Bronchial epithelial cell (primary cell): ENCODE results near the gene RBM44. TPM values are rescaled to one million over a fixed set of nuclear protein-coding genes. Genes with fewer than 3 reads are reported as not detected.

Experiments used
- DNase-seq: peaks from one replicate; pipeline ENCODE4 v3.0.0-alpha.2; 2010; ENCODE audit warnings: low read depth
- FAIRE-seq: peaks from 2 replicates; lab custom pipeline; 2011; peaks lifted over from hg19 to GRCh38; lab: Jason Lieb, UNC
- H3K27me3 ChIP-seq: 2 replicates; pipeline ENCODE4 v1.5.1; 2011; ENCODE audit warnings: low read length; ENCODE audit not compliant: control insufficient read depth, insufficient read depth
- H3K36me3 ChIP-seq: 2 replicates; pipeline ENCODE4 v1.5.1; 2011; ENCODE audit warnings: low read length; ENCODE audit not compliant: control insufficient read depth, insufficient read depth
- H3K4me3 ChIP-seq: 2 replicates; pipeline ENCODE4 v1.5.1; 2011; ENCODE audit warnings: mild to moderate bottlenecking, low read depth, low read length, control low read depth
- total RNA-seq: library from RNA; depleted of rRNA; stranded (reverse); fragments of >200 nt; gene quantifications from 2 replicates; pipeline ENCODE4 v1.2.1, GENCODE V29; 2014
- TF ChIP-seq, protein P1 (sequence below): IDR thresholded peaks from 2 replicates; pipeline ENCODE4 v1.5.1; 2011; ENCODE audit warnings: mild to moderate bottlenecking, moderate library complexity, low read length, control low read depth, inconsistent platforms; ENCODE audit not compliant: insufficient read depth, severe bottlenecking

Gene RBM44
- total RNA-seq, 1 donor from 2014 or later: 0.26 TPM

DNA sequence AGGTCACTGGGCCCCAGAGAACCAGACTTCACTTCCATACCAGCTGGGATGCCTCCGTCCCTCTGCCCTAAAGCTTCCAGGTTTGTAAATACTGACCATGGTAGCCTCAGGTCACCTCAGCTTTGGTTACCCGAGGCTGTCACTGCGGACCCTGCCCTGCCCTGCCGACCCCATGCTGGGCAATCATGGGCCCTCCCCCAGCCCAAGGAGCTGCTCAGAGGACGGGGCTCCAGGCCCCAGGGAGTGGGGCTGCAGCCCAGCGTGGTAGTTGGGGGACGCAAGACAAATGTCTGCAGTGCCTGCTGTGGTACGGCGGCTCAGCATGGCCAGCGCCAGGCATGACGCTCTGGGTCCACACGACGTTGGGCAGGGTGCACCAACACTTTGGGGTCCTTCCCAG, 86.1 kb downstream of the RBM44 start:
- no peak for DNase-seq
- Histone ChIP-seq H3K27me3 (no peaks in the 10 kb centered on the region), H3K4me3 (no peak overlapping the region), H3K36me3 (no peaks in the 10 kb centered on the region)
- TF ChIP-seq, protein P1, sequence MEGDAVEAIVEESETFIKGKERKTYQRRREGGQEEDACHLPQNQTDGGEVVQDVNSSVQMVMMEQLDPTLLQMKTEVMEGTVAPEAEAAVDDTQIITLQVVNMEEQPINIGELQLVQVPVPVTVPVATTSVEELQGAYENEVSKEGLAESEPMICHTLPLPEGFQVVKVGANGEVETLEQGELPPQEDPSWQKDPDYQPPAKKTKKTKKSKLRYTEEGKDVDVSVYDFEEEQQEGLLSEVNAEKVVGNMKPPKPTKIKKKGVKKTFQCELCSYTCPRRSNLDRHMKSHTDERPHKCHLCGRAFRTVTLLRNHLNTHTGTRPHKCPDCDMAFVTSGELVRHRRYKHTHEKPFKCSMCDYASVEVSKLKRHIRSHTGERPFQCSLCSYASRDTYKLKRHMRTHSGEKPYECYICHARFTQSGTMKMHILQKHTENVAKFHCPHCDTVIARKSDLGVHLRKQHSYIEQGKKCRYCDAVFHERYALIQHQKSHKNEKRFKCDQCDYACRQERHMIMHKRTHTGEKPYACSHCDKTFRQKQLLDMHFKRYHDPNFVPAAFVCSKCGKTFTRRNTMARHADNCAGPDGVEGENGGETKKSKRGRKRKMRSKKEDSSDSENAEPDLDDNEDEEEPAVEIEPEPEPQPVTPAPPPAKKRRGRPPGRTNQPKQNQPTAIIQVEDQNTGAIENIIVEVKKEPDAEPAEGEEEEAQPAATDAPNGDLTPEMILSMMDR: no peak
- FAIRE-seq: no peak

DNA sequence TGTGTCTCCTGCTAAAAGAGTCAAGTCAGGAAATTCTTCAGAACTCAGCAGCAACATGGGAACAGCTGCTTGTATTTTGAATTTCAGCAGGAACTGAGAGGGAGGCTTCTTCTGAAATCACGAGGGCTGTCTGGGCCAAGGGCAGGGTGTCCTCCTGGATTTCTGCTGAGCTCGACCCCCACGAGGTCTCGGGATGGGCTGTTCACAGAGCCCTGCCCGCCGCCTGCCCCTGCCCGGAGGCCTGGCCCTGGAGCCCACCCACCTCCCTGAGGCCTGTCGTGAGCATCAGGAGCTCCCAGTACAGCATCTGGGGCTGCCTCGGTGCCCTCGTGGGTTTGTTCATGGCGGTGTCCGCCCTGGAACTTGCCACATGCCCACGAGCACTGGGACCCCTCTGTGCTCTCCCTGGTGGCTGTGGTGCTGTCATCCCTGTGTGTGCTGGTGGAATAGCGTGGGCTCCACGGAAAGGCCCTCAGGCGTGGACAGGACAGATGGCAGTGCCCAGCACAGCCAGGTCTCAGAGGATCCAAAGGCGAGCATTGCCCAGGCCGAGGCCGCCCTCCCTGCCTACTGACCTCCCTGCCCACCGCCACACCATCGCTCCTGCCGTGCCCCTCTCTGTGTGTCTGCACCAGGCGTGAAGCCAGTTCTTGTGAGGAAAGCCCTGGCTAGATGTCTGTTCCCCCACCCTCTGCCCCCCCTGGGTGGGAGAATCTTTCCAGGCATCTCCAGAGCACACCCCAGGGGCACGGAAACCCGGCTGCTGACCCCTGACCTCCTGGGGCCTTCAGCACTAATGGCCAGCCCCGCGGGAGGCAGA, 86.7 kb downstream of the RBM44 start:
- FAIRE-seq (no peak), DNase-seq (no peak)
- TF ChIP-seq, protein P1: no peak
- Histone ChIP-seq H3K27me3 (no peaks in the 10 kb centered on the region), H3K36me3 (no peaks in the 10 kb centered on the region), H3K4me3 (no peak overlapping the region)

DNA sequence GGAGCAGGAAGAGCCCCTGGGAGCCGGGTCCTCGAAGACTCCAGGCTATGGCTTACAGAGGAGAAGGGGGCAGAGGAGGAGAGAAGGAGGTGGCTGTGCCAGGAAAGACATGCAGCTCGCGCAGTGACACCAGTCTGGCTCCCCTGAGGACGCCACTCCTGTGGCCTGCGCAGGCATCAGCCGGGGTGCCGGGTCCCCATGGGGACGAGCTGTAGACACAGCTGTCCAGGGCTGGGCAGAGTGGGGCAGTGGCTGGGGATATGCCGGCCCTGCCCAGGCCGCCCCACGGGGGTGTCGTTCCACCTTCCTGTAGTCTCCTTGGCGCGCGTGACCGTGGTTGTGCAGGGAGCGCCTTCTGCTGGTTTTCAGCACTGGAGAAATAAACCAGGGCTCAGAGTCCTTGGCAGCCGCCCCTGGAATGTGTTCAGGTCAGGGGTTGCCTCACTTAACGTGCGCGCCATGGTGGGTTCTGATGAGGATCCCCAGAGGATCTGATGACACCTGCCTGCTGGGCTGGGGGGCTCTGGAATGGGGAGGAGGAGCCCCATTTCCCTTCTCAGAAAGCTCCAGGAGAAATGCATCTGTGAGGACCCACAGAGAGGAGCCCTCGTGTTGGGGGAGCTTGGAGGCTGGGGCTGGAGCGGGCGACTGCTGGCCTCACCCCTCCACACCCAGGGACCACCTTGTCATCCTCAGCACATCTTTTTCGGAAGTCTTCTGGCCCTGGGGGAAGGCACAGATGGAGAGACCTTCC, 87.5 kb downstream of the RBM44 start:
- H3K27me3 ChIP-seq: no peaks in the 10 kb centered on the region
- no peak for FAIRE-seq

DNA sequence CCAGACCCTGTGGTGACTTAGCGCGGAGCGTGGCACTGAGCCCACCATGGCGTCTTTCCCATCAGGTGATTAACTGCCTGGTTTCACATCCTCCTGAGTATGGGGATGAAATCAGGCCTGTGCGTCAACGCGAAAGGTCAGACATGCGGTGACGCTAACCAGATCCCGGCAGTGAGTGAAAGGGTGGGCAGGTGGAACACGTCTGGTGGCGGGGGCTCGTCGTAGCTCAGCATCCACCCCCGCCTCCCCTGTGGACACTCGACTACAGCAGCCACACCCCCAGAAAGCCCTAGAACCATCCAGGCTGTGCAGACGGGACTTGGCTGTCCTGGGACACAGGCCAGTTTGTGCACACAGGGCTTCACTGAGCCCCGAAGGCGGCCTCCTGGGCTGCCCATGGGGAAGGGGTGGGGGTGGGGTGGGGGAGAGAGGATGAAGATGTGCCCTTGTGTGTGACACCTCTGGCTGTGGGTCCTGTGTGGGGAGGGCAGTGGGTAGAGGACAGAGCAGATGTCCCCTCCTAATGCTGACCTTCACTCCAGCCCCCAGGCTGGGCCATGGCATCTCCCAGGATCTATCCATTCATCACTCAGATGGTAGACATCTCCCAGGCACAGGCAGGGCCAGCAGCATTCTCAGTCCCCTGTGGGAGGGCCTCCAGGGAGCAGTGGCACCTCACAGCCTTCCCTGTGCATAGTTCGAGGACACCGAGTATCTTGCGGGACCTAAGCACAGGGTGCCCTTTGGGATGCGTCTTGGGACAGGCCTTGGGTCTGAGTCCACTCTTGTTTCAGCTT, 88.3 kb downstream of the RBM44 start:
- Histone ChIP-seq H3K4me3 (no peak overlapping the region), H3K36me3 (no peaks in the 10 kb centered on the region), H3K27me3 (no peaks in the 10 kb centered on the region)
- DNase-seq (no peak), FAIRE-seq (no peak)
- TF ChIP-seq, protein P1: no peak

More for the DNA sequence above, 87.5 kb downstream of the RBM44 start:
- no peaks in the 10 kb centered on the region for H3K36me3 ChIP-seq
- TF ChIP-seq, protein P1: no peak
- DNase-seq: no peak
- H3K4me3 ChIP-seq: no peak overlapping the region

DNA sequence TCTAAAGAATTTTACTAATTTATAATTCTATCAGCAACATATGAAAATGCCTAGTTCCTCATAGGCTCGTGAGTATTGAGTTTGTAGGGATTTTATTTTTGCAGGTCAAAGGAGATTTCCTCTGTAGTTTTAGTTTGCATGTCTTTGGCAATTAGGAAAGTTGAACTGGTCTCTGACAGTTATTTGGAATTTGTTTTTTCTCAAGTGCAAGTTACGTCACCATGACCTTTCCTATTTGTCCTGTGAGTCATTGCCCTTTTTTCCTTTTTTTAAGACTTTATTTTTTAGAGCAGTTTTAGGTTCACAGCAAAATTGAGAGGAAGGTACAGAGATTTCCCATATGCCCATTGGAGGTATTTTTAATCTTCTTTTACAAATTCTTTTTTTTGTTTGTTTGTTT, 89.8 kb downstream of the RBM44 start:
- Histone ChIP-seq H3K4me3 (no peak overlapping the region), H3K27me3 (no peaks in the 10 kb centered on the region), H3K36me3 (no peaks in the 10 kb centered on the region)
- FAIRE-seq: no peak
- TF ChIP-seq, protein P1: no peak
- DNase-seq: peak; percentile 41
